HG02852 (cell line): Measurements from ENCODE around the gene GSTCD.
A peak's percentile ranks its signal among the peaks of the same experiment; 100 is the strongest.
"Not testable (repeated sequence)": the region's sequence is repeated elsewhere in the genome, so short reads cannot be mapped to it uniquely, and the experiment has no call there.

Experiments used
- ATAC-seq: cut with Tn5 transposase; IDR thresholded peaks from one replicate; pipeline ENCODE4 v1.9.1; 2021; ENCODE audit warnings: mild to moderate bottlenecking, moderate library complexity; ENCODE audit not compliant: unreplicated experiment

The GSTCD gene

GRCh38 chr4:105797225-105797624, 88.6 kb downstream of the GSTCD start:
- no peak for ATAC-seq

- no peak for ATAC-seq
Observed at GRCh38 chr4:105805501-105806120, 97.0 kb downstream of the GSTCD start.

DNA sequence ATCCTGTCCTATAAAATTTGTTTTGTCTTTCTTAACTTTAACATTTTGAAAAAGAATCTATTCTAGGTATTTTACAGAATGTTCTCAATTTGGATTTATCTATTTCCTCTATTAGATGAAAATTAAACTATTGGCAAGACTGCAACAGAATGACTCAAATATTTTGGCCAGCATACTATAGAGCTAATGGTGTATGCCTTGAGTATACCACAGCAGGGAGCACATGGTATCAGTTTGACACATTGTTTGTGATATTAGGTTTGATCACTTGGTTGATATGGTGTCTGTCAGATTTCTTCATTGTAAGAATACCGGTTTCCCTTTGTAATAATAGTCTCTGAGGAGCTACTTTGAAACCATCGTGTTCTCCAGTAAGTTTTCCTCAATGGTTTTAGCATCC, 98.9 kb downstream of the GSTCD start:
- ATAC-seq: no peak

GRCh38 chr4:105808030-105808749, 99.6 kb downstream of the GSTCD start:
- no peak for ATAC-seq

- ATAC-seq: no peak
Observed at GRCh38 chr4:105808750-105809041, 100.1 kb downstream of the GSTCD start.

DNA sequence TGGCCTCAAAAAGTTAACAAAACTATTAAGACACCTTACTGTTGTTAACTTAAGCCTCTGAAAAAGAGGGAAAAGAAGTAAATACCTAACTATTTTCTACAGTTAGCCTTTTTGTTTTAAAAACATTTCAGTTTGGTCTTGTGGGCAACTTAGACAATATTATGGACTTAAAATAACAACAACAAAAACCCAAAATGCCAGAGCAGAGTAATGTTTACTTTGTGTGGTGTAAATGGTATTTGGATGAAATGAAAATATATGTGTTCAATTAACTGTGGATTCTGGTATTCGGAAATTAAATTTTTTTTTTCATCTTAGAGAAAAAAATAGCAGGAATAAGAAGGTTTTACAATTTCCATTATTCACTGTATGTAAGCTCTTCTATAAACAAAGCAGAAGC, 107.1 kb downstream of the GSTCD start:
- no peak for ATAC-seq

DNA sequence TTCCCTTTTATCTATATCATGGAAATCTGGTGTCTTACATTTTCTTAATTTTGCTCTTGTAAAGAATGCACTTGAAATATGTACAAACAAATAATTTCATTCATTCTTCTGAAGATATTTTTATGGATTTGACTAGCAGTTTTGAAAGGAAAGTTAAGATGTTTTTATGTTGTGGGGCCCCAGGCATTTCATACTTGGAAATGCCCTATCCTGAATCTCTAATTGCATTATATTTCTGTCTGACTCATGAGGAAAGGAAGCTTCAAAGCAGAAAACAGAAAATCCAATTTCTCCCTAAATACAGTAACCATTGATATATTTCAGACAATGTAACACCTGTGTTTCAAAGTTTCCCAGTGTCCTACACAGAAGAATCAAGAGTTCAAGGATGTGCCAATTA, 113.5 kb downstream of the GSTCD start:
- no peak for ATAC-seq

DNA sequence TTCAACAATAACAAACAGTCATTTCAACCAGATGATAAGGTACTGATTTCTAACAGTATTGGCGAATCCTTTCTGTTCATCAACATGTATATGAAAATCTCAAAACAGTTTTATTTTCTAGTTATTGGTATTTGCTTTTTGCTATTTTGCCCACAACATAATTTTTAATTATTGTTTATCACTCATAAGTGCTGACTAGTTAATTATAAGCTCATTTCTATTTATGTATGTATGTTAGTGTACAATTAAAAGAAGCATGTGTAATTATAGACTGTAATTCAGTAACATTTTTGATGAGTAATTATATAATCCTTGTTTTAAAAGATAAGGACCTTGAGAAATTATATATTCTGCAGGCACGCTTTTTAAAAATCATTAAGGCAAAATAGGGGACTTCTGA, 119.5 kb downstream of the GSTCD start:
- no peak for ATAC-seq

GRCh38 chr4:105831189-105831588, 122.6 kb downstream of the GSTCD start:
- no peak for ATAC-seq

DNA sequence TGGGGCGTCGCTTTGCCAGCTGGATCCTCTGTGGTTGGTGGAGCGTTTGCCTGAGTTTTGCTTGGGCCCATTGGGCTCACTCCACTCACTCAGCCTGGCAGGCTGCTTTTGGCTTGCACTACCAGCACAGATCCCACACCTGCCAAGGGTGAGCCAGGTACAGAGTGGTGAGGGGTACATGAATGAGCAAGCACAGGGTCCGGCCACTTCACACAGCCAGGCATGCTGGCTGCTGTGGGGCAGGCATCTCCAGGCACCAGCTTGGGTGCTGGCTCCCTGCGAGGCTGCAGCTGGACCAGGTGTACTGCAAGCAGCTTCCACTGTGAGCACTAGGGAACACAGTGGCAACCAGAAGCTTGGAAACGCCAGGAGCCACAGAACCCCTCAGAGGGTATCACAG, 126.6 kb downstream of the GSTCD start:
- ATAC-seq: no peak

GRCh38 chr4:105836537-105836936, 128.0 kb downstream of the GSTCD start:
- ATAC-seq: no peak

DNA sequence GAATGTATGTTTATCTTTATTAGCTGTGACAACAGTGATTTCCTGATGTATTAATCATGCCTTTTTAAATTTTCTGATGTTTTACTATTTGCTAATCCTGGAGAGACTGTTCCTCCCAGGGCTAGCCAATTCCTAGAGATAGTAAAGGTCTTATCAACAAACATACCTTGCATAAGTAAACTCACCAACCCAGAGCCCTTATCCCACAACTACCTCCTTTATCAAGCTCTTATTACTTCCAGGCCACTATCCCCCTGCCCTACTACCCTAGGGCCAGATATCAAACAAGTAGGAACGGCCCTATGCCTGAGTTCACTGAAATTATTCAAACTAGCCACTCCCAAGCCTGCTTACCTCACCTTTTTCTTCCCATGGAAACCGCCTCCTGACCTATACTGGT, 128.5 kb downstream of the GSTCD start:
- no peak for ATAC-seq

GRCh38 chr4:105838082-105838481, 129.5 kb downstream of the GSTCD start:
- ATAC-seq: no peak

- ATAC-seq: no peak
Observed at GRCh38 chr4:105840426-105841174, 132.0 kb downstream of the GSTCD start.

- ATAC-seq: no peak
Observed at GRCh38 chr4:105843941-105844340, 135.4 kb downstream of the GSTCD start.

DNA sequence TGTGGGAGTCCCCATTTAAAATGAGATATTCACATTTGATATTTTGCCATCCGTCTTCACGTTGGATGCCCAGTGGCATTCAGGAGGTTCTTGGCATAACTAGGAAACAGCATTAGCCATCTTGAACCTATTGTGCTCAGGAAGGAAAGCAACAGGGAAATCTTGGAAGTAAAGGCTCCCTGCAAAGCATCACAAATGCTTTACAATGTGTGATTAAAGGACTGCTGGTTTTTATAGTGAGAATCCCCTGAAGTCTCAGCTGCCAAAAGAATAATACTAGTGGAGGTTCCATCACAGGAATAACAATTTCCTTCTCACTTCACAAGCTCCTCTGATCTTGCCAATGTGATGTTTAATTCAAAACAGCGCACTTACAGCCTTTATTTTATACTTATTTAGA, 137.0 kb downstream of the GSTCD start:
- ATAC-seq: no peak

- ATAC-seq: not testable (repeated sequence)
Observed at GRCh38 chr4:105848359-105848758, 139.8 kb downstream of the GSTCD start.

DNA sequence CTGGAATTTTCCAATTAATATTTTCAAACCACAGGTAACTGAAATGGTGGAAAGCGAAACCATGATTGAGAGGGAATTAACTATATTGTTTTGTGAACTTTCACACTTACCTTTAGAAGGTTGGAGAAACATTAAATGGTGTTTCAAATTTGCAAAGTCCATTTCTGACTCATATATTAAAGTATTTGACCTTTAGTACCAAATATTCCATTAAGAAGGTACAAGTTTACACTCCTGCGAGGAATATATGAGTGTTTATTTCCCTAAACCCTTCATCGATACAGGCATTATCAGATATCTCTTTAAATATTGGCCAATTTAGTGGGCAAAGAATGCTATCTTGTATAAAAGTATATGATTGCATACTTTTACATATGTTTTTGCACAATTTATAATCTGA, 142.6 kb downstream of the GSTCD start:
- no peak for ATAC-seq

DNA sequence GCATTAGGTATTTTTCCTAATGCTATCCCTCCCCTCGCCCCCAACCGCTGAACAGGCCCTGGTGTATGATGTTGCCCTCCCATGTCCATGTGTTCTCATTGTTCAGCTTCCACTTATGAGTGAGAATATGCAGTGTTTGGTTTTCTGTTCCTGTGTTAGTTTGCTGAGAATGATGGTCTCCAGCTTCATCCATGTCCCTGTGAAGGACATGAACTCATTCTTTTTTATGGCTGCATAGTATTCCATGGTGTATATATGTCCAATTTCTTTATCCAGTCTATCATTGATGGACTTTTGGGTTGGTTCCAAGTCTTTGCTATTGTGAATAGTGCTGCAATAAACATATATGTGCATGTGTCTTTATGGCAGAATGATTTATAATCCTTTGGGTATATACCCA, 143.6 kb downstream of the GSTCD start:
- not testable (repeated sequence) for ATAC-seq

GRCh38 chr4:105858466-105859040, 150.0 kb downstream of the GSTCD start:
- peak; percentile 60 for ATAC-seq

DNA sequence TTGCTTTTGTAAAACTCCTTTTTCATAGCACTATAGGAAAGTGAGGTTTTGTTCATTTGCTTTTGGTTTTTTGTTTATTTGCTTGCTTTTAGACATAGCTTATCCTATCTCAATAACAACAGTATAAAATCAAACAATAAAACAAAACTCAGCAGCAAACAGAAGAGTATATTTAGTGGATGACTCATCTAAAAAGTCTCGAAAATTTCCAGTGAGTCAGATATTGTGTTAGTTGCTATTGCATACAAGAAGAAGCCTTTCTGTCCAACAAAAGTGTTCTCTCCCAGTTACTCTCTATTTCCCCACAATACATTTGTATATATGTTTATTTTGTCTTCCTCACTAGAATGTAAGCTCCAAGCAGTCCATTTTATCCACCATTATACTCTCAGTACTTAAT, 150.6 kb downstream of the GSTCD start:
- ATAC-seq: peak; percentile 62

DNA sequence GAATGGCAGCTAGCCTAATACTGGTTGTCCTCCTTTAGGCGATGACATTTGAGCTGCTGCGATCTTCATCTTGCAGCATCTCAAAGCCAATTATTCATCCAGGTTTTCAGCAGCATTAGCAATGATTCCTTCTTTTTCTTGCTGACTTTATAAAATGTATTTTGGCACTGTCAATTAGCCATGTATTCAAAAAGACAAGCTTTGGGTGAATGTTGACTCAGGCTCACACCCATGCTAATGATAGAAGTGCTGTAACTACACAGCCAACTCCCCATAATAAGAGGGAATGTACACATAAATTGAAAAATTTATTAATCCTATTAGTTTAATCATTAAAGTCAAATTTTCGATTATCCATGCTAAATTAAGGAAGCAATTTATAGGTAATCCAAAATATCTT, 162.4 kb downstream of the GSTCD start:
- ATAC-seq: no peak
